BJ (cell line): ENCODE results near the gene DAB2IP. TPM values are rescaled to one million over a fixed set of nuclear protein-coding genes. Genes with fewer than 3 reads are reported as not detected.

Source experiments
- CTCF ChIA-PET: fragments of 350-600 bp; formaldehyde crosslinking; extraction: SDS; loops from one replicate; lab custom pipeline; 2021; ENCODE audit warnings: antibody characterized with exemption, inconsistent platforms; lab: Yijun Ruan, JAX
- POLR2A ChIA-PET: fragments of 300-600 bp; sonication (Branson Sonifier 250); formaldehyde crosslinking; extraction: SDS; loops from one replicate; lab custom pipeline; 2021; ENCODE audit warnings: antibody characterized with exemption; lab: Charles Lee
- DNase-seq: peaks from one replicate; pipeline ENCODE4 v3.0.0-alpha.2; 2011; ENCODE audit warnings: low read depth
- H3K27me3 ChIP-seq: 2 replicates; pipeline ENCODE4 v1.6.0; 2011; ENCODE audit warnings: low read length; ENCODE audit not compliant: control insufficient read depth, insufficient read depth
- H3K36me3 ChIP-seq: 2 replicates; pipeline ENCODE4 v1.5.1; 2011; ENCODE audit warnings: low read length; ENCODE audit not compliant: control insufficient read depth, insufficient read depth
- H3K4me3 ChIP-seq: 2 replicates; pipeline ENCODE4 v1.5.1; 2011; ENCODE audit warnings: low read depth, mild to moderate bottlenecking, control low read depth, low read length
- polyA plus RNA-seq: library from polyadenylated mRNA; depleted of rRNA; stranded (reverse); fragments of >200 nt; gene quantifications from 2 replicates; pipeline ENCODE4 v1.2.3, GENCODE V29; 2011
- TF ChIP-seq, protein P1 (sequence below): IDR thresholded peaks from 2 replicates; pipeline ENCODE4 v1.5.1; 2011; ENCODE audit warnings: low read depth, mild to moderate bottlenecking, control low read depth, inconsistent platforms, low read length, moderate library complexity; ENCODE audit not compliant: insufficient read depth

DAB2IP gene
- polyA plus RNA-seq, 1 experiment = 38.1 TPM

GRCh38 chr9:121688681-121689080 is 37.2 kb downstream of the DAB2IP start:
- TF ChIP-seq, protein P1, sequence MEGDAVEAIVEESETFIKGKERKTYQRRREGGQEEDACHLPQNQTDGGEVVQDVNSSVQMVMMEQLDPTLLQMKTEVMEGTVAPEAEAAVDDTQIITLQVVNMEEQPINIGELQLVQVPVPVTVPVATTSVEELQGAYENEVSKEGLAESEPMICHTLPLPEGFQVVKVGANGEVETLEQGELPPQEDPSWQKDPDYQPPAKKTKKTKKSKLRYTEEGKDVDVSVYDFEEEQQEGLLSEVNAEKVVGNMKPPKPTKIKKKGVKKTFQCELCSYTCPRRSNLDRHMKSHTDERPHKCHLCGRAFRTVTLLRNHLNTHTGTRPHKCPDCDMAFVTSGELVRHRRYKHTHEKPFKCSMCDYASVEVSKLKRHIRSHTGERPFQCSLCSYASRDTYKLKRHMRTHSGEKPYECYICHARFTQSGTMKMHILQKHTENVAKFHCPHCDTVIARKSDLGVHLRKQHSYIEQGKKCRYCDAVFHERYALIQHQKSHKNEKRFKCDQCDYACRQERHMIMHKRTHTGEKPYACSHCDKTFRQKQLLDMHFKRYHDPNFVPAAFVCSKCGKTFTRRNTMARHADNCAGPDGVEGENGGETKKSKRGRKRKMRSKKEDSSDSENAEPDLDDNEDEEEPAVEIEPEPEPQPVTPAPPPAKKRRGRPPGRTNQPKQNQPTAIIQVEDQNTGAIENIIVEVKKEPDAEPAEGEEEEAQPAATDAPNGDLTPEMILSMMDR = no peak
- CTCF ChIA-PET = interaction anchor here (0.7 to 6.6 kb wide), 6 partner anchors 26 to 308 kb away, joined by 3 to 69 read pairs (median 10); no protein-coding TSS in a partner anchor
- POLR2A ChIA-PET = no interaction called here
- DNase-seq = no peak
- no peaks in the 10 kb centered on the region; the same call in 1 of the 2 replicates for H3K36me3 ChIP-seq
- H3K4me3 ChIP-seq = no peak overlapping the region
- no peaks in the 10 kb centered on the region for H3K27me3 ChIP-seq

DNA sequence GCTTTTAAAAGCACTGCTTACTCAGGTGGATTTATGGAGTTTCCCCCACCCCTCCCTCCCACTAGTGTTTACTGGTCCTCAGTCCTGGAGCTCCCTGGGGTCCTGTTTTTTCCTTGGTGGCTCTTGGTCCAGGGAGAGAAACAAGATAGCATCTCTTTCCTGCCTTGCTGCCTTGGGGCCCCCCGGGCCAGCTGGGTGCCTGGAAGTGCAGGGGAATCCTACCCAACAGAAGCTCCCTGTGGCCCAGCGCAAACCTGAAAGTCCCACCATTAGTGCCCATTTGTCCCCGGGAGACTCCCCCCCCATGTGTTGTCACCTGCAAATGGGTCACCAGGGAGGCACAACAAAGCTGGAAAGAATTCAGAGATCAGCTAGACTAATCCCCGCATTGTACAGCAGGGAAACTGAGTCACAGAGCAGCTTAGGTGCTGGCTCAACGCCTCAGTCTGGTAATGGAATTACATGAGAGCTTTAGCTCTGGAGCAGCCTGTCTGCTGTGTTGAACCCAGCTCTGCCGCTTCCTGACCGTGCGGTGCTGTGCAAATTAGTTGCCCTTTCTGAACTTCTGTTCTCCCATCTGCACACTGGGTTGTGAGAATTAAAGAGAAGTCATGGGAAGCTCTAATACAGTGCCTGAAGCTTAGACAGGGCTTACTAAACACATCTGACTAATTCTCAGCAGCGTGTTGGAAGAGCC is 38.2 kb downstream of the DAB2IP start:
- CTCF ChIA-PET = interaction anchor here (0.5 to 2.3 kb wide), 9 partner anchors 9 to 306 kb away, joined by 3 to 10 read pairs (median 3); no protein-coding TSS in a partner anchor
- TF ChIP-seq, protein P1 = no peak
- Histone ChIP-seq H3K4me3 (no peak overlapping the region), H3K36me3 (no peaks in the 10 kb centered on the region), H3K27me3 (no peaks in the 10 kb centered on the region)
- POLR2A ChIA-PET = no interaction called here
- no peak for DNase-seq

DNA sequence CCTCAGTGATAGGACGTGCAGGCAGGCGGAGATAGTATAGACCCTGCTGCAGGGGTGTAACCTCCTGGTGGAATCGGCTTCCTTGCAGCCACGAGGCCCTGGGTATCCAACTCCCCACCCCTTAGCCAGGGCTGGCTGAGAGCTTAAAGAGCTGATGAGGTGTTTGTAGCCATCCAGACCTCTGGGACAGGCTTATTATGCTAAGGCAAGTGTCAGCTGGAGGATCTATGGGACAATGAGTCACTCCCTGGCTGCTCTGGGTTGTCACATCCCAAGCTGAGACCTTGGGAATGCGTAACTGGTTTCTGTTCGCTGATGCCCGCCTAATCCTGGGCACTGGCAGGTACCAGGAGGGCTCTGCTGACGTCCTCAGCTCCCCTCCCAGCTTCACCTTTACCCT is 38.9 kb downstream of the DAB2IP start:
- Histone ChIP-seq H3K36me3 (no peaks in the 10 kb centered on the region), H3K4me3 (no peak overlapping the region), H3K27me3 (no peaks in the 10 kb centered on the region)
- ChIA-PET CTCF (interaction anchor here (1.0 to 2.3 kb wide), 5 partner anchors 8 to 305 kb away, joined by 3 to 10 read pairs (median 6); no protein-coding TSS in a partner anchor), POLR2A (no interaction called here)
- TF ChIP-seq, protein P1 = no peak
- DNase-seq = no peak

DNA sequence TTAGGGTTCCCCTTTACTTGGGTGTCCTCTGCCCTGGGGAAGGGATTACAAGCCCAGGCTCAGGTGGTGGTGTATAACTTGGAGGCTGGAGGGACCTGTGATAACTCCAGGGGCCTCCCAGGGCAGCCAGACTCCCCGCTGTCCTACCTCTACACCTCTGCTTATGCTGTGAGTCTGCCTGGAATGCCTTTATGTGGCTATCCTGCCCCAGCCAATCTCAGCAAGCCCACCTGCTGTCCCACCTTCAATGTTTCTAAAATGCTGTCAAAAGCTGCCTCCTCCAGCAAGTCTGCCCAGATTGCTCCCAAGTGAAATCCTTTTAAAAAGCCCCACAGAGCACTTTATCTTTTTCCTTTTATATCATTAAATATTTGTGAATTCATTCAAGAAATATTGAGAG is 39.3 kb downstream of the DAB2IP start:
- TF ChIP-seq, protein P1 = no peak
- POLR2A ChIA-PET = no interaction called here
- no peak for DNase-seq
- no peaks in the 10 kb centered on the region for H3K36me3 ChIP-seq
- H3K4me3 ChIP-seq = no peak overlapping the region
- CTCF ChIA-PET = interaction anchor here (1.0 to 2.3 kb wide), 4 partner anchors 8 to 305 kb away, joined by 3 to 10 read pairs (median 4); no protein-coding TSS in a partner anchor
- H3K27me3 ChIP-seq = no peaks in the 10 kb centered on the region

DNA sequence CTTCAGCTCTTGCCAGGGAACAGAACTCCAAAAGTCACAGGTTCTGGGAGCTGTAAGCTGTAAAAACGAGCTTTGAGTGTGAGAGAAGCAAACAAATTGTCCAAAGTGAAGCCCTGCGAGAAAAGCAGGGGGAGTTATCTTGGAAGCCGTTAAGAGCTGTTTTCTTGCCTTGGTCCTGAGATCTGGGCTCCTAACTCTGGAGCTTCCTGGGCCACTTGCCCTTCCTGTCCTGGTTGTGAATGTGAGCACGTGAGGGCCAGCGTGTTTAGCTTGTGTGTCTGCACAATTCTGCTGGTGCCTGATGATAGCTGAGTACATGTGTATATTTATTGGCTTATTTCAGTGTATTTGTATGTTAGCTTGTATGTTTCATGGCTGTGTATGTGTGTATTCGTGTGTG is 40.5 kb downstream of the DAB2IP start:
- H3K4me3 ChIP-seq = no peak overlapping the region
- DNase-seq = no peak
- no peaks in the 10 kb centered on the region for H3K36me3 ChIP-seq
- TF ChIP-seq, protein P1 = no peak
- no peaks in the 10 kb centered on the region for H3K27me3 ChIP-seq
- POLR2A ChIA-PET = interaction anchor here (0.6 kb wide), 1 partner anchor 142 kb away, joined by 3 read pairs; no protein-coding TSS in a partner anchor
- CTCF ChIA-PET = interaction anchor here (1.2 to 2.9 kb wide), 5 partner anchors 11 to 150 kb away, joined by 3 to 13 read pairs (median 6); no protein-coding TSS in a partner anchor
